H1 (cell line): Measurements from ENCODE around the gene AP3B2. TPM values are rescaled to one million over a fixed set of nuclear protein-coding genes. Genes with fewer than 3 reads are reported as not detected.

ENCODE experiments used
- polyA plus RNA-seq, 7 experiments: library from polyadenylated mRNA; depleted of rRNA in 3 of 7; stranded (reverse) in 5 of 7; unstranded in 2 of 7; fragments of >200 nt in 5 of 7; fragments of 200-250 nt in 2 of 7; gene quantifications; 1 replicate in 5 of 7; 2 replicates in 1 of 7; 4 replicates in 1 of 7; pipeline versions ENCODE4 v1.2.1 to v1.2.3, GENCODE V29; 2011 to 2013; ENCODE audit warnings: missing spikeins in 2 of 7, mixed read lengths in 2 of 7
- total RNA-seq: library from RNA; stranded (reverse); fragmentation: NEBNext Ultra II Directional; extraction: Animal tissue kit (Norgen Biotek cat#: 25700); gene quantifications from 2 replicates; pipeline ENCODE4 v1.2.1, GENCODE V29; 2021

Gene AP3B2
- total and polyA plus RNA-seq, 2 of the 8 experiments (the other 6 are each of a cell fraction or from before 2014, with no cell fraction given), result 21.8 to 25.7 TPM

Other genes starting within 250 kb of the AP3B2 start
- gene RPS17, start 169.4 kb downstream of the AP3B2 start, total RNA-seq, result 2,416 and 2,501 TPM in 2 replicates
- gene RPS17, start 169.4 kb downstream of the AP3B2 start, polyA plus RNA-seq (2011; rRNA removed), result 4,119 and 5,590 TPM in 2 replicates
- 4.0 and 4.5 TPM in 2 replicates for gene CPEB1, start 62.5 kb downstream of the AP3B2 start, total RNA-seq
- 4.4 and 5.4 TPM in 2 replicates for gene CPEB1, start 62.5 kb downstream of the AP3B2 start, polyA plus RNA-seq (2011; rRNA removed)
- gene FSD2, start 96.2 kb upstream of the AP3B2 start, total RNA-seq, result not detected in 2 replicates
- gene FSD2, start 96.2 kb upstream of the AP3B2 start, polyA plus RNA-seq (2011; rRNA removed), result 0.02 TPM in 2 replicates
- gene WHAMM, start 99.8 kb upstream of the AP3B2 start, total RNA-seq, result 3.0 and 3.3 TPM in 2 replicates
- gene WHAMM, start 99.8 kb upstream of the AP3B2 start, polyA plus RNA-seq (2011; rRNA removed), result 1.1 and 1.3 TPM in 2 replicates
- 26.2 and 27.6 TPM in 2 replicates for gene HOMER2, start 242.8 kb upstream of the AP3B2 start, total RNA-seq
- 12.1 and 12.5 TPM in 2 replicates for gene HOMER2, start 242.8 kb upstream of the AP3B2 start, polyA plus RNA-seq (2011; rRNA removed)